ENCODE results near the gene PCF11.

PCF11 gene

GRCh38 chr11:83223457-83223856, 66.5 kb downstream of the PCF11 start:
- no peaks in the 10 kb centered on the region for H3K36me3 Mint-ChIP-seq (ENCODE audit: low read depth)
- peaks cover 5% of the 10 kb centered on the region for H3K27me3 Mint-ChIP-seq (ENCODE audit: low read depth)
- no peaks in the 10 kb centered on the region for H3K4me1 Mint-ChIP-seq (ENCODE audit: low read depth)
- H3K4me3 Mint-ChIP-seq: no peak overlapping the region
- no peak overlapping the region for H3K27ac Mint-ChIP-seq
- no peak for DNase-seq (ENCODE audit: low spot score)
- no peaks in the 10 kb centered on the region for H3K9me3 Mint-ChIP-seq

GRCh38 chr11:83235825-83236224, 78.9 kb downstream of the PCF11 start:
- H3K4me1 Mint-ChIP-seq (ENCODE audit: low read depth): no peaks in the 10 kb centered on the region
- no peaks in the 10 kb centered on the region for H3K27me3 Mint-ChIP-seq (ENCODE audit: low read depth)
- DNase-seq (ENCODE audit: low spot score): no peak
- H3K36me3 Mint-ChIP-seq (ENCODE audit: low read depth): no peaks in the 10 kb centered on the region
- H3K4me3 Mint-ChIP-seq: no peak overlapping the region
- H3K27ac Mint-ChIP-seq: no peak overlapping the region
- H3K9me3 Mint-ChIP-seq: no peaks in the 10 kb centered on the region
